MM.1S (cell line): ENCODE data around the gene DTNB.

Source experiments
- CTCF ChIP-seq: fragments of 300-600 bp; sonication (generic); IDR thresholded peaks from 2 replicates; pipeline ENCODE4 v1.5.1; 2016; ENCODE audit warnings: antibody characterized with exemption, low read length, mixed read lengths
- EZH2phosphoT487 ChIP-seq: fragments of 300-600 bp; sonication (generic); IDR thresholded peaks from 2 replicates; pipeline ENCODE4 v1.6.1; 2018; ENCODE audit warnings: antibody characterized with exemption, low read length

- TF ChIP-seq CTCF, result no peak
- TF ChIP-seq EZH2phosphoT487, result no peak
Observed at GRCh38 chr2:25539136-25539535, 134.2 kb downstream of the DTNB start.
